Neutrophil (primary cell): ENCODE results near the gene CDC42EP4.

Source experiments
- H3K27ac ChIP-seq: fragments of 200-600 bp; sonication (generic); 2 replicates; pipeline ENCODE4 v1.5.1; 2016; ENCODE audit warnings: mild to moderate bottlenecking, moderate library complexity
- H3K27me3 ChIP-seq: fragments of 200-600 bp; sonication (generic); 2 replicates; pipeline ENCODE4 v1.6.0; 2016; ENCODE audit warnings: mild to moderate bottlenecking
- H3K36me3 ChIP-seq: fragments of 200-600 bp; sonication (generic); 2 replicates; pipeline ENCODE4 v1.5.1; 2017
- H3K4me1 ChIP-seq, 2 experiments: fragments of 200-600 bp in 1 of 2; sonication (generic) in 1 of 2; 1 replicate in 1 of 2; 2 replicates in 1 of 2; pipeline versions ENCODE4 v1.5.1 to v1.6.1; 2013 to 2016; ENCODE audit warnings: low read depth in 1 of 2, low read length in 1 of 2, mild to moderate bottlenecking in 1 of 2, moderate library complexity in 1 of 2; ENCODE audit not compliant: control insufficient read depth in 1 of 2, insufficient read depth in 1 of 2
- H3K4me3 ChIP-seq, 2 experiments: fragments of 200-600 bp in 1 of 2; sonication (generic) in 1 of 2; 1 replicate in 1 of 2; 2 replicates in 1 of 2; pipeline ENCODE4 v1.5.1; 2013 to 2016; ENCODE audit warnings: low read depth in 1 of 2, low read length in 1 of 2, mild to moderate bottlenecking in 1 of 2, moderate library complexity in 1 of 2
- H3K9me3 ChIP-seq: fragments of 200-600 bp; sonication (generic); 2 replicates; pipeline ENCODE4 v1.5.1; 2016
- CTCF ChIP-seq: fragments of 200-600 bp; sonication (generic); IDR thresholded peaks from 2 replicates; pipeline ENCODE4 v1.5.1; 2016; ENCODE audit warnings: antibody characterized with exemption

CDC42EP4 gene

GRCh38 chr17:73357981-73358380 is 46.2 kb upstream of the CDC42EP4 start:
- H3K4me1 ChIP-seq = no peaks in the 10 kb centered on the region
- no peaks in the 10 kb centered on the region for H3K36me3 ChIP-seq
- no peaks in the 10 kb centered on the region for H3K9me3 ChIP-seq
- no peaks in the 10 kb centered on the region for H3K27me3 ChIP-seq
- TF ChIP-seq CTCF = no peak
- H3K27ac ChIP-seq = no peak overlapping the region
- H3K4me3 ChIP-seq = no peak overlapping the region

DNA sequence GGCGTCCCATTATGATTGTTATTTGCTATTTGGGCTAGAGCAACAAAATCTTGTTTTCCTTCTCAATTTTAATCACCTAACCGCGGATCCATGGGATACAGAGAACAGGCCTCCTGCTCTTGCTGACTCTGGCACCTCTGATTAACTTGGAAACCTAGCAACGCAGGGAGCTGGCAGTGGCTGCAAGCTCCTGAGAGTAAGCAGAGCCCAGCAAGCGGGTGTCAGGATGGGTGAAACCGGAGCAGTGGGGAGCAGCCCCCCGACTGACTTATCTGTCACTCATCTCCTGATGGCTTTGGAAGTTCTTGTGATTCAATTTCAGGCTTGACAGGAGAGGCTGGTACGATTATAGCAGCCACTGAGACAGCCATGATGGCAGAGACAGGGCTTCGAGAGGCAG is 45.5 kb upstream of the CDC42EP4 start:
- H3K36me3 ChIP-seq = no peaks in the 10 kb centered on the region
- H3K27ac ChIP-seq = no peak overlapping the region
- TF ChIP-seq CTCF = no peak
- no peaks in the 10 kb centered on the region for H3K9me3 ChIP-seq
- H3K27me3 ChIP-seq = no peaks in the 10 kb centered on the region
- H3K4me3 ChIP-seq = no peak overlapping the region
- no peaks in the 10 kb centered on the region for H3K4me1 ChIP-seq

DNA sequence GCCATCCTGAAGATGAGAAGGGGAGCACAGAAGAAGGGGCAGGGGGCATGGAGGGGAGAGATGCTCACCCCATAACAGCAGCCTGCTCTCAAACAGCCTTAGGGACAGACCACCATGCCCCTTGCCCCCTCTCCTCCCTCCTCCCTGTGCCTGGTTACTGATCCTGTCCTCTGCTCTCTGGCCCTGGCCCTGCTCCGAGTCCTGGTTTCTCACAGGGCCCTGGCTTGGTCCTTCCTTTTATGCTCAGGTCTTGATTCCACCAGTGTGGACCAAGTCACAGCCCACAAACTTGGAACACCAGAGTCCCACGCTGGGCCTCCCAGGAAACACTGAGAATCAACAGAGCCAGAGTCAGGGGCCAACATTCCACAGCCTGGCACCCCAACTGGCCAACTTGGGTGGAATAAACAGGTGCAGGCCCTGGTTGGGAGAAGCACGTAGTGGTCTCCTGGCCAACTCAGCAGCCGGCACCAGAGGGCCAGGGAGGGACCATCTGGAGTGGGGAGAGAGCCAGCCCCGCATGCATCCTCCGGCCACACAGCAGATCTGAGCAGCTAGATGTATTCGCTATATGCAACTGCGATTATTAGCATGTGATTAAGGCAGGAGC is 44.9 kb upstream of the CDC42EP4 start:
- no peaks in the 10 kb centered on the region for H3K36me3 ChIP-seq
- no peaks in the 10 kb centered on the region for H3K4me1 ChIP-seq
- no peak for TF ChIP-seq CTCF
- no peaks in the 10 kb centered on the region for H3K27me3 ChIP-seq
- H3K27ac ChIP-seq = no peak overlapping the region
- no peaks in the 10 kb centered on the region for H3K9me3 ChIP-seq
- no peak overlapping the region for H3K4me3 ChIP-seq

- Histone ChIP-seq H3K4me3 (no peak overlapping the region), H3K27ac (no peak overlapping the region), H3K36me3 (no peaks in the 10 kb centered on the region), H3K9me3 (no peaks in the 10 kb centered on the region), H3K27me3 (no peaks in the 10 kb centered on the region), H3K4me1 (no peaks in the 10 kb centered on the region)
- no peak for TF ChIP-seq CTCF
These were observed 42.9 kb upstream of the CDC42EP4 start for GRCh38 chr17:73354423-73355284.

- no peaks in the 10 kb centered on the region for H3K4me1 ChIP-seq
- no peak overlapping the region for H3K27ac ChIP-seq
- H3K36me3 ChIP-seq = no peaks in the 10 kb centered on the region
- H3K9me3 ChIP-seq = no peaks in the 10 kb centered on the region
- no peak overlapping the region for H3K4me3 ChIP-seq
- no peak for TF ChIP-seq CTCF
- H3K27me3 ChIP-seq = no peaks in the 10 kb centered on the region
These were observed 40.5 kb upstream of the CDC42EP4 start for GRCh38 chr17:73352261-73352660.
